IPS-18a (cell line): Measurements from ENCODE around the gene SLC51A.
A peak's percentile ranks its signal among the peaks of the same experiment; 100 is the strongest.
"Not testable (repeated sequence)": the region's sequence is repeated elsewhere in the genome, so short reads cannot be mapped to it uniquely, and the experiment has no call there.

Source experiments
- H3K27ac ChIP-seq: one replicate; pipeline ENCODE4 v1.5.1; 2013; ENCODE audit warnings: low read length
- H3K27me3 ChIP-seq: one replicate; pipeline ENCODE4 v1.6.1; 2013; ENCODE audit warnings: mild to moderate bottlenecking, low read length; ENCODE audit not compliant: control insufficient read depth, insufficient read depth
- H3K36me3 ChIP-seq: one replicate; pipeline ENCODE4 v1.6.1; 2013; ENCODE audit warnings: low read depth, low read length; ENCODE audit not compliant: control insufficient read depth
- H3K4me1 ChIP-seq: one replicate; pipeline ENCODE4 v1.6.1; 2013; ENCODE audit warnings: low read depth, low read length; ENCODE audit not compliant: control insufficient read depth
- H3K4me3 ChIP-seq: one replicate; pipeline ENCODE4 v1.5.1; 2013; ENCODE audit warnings: low read length
- H3K9ac ChIP-seq: one replicate; pipeline ENCODE4 v1.6.1; 2013; ENCODE audit warnings: mild to moderate bottlenecking, low read length, moderate library complexity
- H3K9me3 ChIP-seq: one replicate; pipeline ENCODE4 v1.6.1; 2013; ENCODE audit warnings: low read depth, low read length; ENCODE audit not compliant: control insufficient read depth

The SLC51A gene

DNA sequence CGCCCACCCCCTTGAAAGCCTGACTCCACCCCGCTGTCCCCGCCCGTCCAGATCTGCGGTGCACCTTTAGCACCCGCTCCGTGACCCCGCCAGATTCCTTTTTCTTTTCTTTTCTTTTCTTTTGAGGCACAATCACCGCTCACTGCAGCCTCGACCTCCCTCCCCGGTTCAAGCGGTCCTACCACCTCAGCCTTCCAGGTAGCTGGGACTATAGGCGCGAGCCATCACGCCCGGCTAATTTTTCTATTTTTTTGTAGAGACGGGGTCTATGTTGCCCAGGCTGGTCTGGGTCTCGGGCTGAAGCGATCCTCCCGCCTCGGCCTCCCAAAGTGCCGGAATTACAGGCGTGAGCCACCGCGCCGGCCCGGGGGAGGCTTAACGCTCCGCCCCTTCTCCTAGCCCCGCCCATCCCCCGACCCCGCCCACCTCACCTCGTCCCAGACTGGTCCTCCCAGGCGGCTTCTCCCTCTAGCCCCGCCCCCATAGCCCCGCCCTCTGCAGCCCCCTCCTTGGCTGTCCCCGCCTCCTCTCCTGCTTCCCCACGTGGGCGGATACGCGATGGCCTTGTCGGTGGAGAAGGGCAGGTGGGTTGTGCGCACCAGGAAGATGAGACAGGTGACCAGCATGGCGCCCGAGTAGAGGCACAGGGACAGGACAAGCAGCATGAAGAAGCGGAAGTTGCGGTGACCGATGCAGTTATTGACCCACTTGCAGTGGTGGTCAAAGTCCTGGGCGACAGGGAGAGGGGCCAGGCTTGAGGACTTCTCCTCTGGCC is 8.3 kb upstream of the SLC51A start:
- Histone ChIP-seq H3K4me1 (peaks cover 3% of the 10 kb centered on the region), H3K9ac (peak overlapping the region; percentile 28), H3K27me3 (peaks cover 13% of the 10 kb centered on the region), H3K36me3 (no peaks in the 10 kb centered on the region), H3K4me3 (peak overlapping the region; percentile 79), H3K9me3 (no peaks in the 10 kb centered on the region), H3K27ac (no peak overlapping the region)

DNA sequence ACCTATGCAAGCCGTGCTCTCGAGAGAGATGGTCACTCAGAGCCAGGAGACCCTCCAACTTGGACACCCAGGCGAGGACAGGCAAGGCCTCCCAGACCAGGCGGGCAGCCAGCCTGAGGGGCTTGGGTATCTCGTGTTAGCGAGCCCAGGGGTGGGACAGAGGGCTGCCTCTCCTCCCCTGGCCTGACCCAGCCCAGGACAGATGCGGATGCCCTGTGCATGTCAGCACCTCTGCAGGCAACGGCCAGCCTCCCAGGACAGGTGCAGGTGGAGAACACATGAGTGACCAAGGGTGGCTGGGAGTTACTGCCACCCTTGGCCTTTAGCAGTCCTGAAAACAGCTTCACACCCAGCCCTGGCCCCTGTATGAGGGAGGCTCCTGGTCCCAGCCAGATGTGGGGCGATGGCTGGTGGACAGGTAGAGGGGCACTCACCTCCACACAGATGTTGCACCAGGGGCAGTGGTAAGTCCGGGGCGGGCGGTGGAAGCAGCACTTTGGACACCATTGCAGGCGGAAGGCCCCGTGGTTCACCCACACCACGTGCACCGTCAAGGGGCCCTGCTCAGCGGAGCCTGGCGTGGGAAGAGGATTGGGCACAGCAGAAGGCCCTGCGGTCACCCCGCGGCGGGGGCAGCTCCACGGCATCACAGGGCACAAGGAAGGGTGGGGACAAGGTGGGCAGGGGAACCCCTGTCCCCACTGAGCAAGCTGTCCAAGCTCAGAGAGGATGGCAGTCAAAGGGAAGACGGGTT is 7.2 kb upstream of the SLC51A start:
- Histone ChIP-seq H3K4me1 (peaks cover 3% of the 10 kb centered on the region), H3K27me3 (peaks cover 13% of the 10 kb centered on the region), H3K9ac (no peak overlapping the region), H3K27ac (no peak overlapping the region), H3K4me3 (no peak overlapping the region), H3K36me3 (no peaks in the 10 kb centered on the region), H3K9me3 (no peaks in the 10 kb centered on the region)

DNA sequence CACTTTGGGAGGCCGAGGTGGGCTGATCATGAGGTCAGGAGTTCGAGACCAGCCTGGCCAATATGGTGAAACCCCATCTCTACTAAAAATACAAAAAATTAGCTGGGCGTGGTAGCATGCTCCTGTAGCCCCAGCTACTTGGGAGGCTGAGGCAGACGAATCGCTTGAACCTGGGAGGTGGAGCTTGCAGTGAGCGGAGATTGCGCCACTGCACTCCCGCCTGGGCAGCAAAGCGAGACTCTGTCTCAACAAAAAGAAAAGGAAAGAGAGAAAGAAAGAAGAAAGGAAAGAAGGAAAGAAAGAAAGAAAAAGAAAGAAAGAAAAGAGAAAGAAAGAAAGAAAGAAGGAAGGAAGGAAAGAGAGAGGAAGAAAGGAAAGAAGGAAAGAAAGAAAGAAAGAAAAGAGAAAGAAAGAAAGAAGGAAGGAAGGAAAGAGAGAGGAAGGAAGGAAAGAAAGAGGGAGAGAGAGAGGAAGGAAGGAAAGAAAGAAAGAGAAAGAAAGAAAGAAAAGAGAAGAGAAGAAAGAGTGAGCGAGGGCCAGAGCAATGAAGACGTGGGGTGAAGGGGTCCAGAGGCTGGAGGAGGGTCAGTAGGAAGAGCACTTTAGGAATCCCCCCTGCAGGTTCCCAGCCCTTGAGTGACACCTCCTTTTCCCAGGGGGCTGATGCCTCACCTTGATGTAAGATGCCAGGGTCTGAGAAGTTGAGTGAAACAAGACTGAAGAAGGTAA is 6.2 kb upstream of the SLC51A start:
- H3K27ac ChIP-seq, H3K9ac ChIP-seq, H3K9me3 ChIP-seq, H3K4me3 ChIP-seq, H3K36me3 ChIP-seq, H3K4me1 ChIP-seq: not testable (repeated sequence)
- peaks cover 13% of the 10 kb centered on the region for H3K27me3 ChIP-seq

DNA sequence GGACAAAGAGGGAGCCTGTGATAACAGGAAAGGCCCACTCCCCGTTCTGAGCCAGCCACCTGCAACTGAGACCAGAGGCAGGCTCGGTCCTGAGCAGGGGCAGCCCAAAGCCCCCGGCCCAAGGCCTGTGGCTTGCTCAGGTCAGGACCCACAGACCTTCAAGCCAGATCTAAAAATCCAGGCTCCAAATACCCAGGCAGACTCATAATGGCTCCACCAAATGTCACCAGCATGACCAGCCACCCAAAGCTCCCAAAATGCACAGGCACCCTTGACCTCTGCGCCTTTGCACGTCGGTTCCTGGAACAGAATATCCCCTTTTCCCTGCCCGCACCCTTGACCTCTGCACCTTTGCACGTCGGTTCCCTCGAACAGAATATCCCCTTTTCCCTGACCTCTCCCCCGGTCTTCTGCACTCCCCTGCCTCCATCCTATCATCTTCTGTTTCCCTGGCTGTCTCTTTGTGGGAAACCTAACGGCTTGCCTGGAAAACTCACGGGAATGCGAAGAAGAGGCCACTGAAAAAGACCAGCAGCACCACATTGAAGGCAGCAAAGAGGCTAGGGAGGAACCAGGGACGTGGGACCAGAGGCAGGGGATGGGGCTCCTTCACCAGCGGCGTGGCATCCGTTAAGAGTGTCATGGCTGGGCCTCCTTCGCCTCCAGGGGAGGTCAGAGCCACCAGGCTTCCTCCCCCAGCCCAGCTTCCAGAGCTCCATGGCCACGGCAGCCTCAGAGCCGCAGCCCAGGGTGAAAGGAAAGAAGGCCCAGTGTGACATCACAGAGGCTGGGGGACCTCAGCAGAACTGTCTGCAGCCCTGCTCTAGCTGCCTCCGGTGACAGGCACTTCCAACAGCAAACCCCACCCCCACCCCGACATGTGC is 5.4 kb upstream of the SLC51A start, which contains the start of gene ZDHHC19:
ZDHHC19 (minus strand) TSS at position 728 of the 884 bp plus-strand sequence; CDS start at position 643, 85 bp downstream.
- H3K27me3 ChIP-seq: peaks cover 13% of the 10 kb centered on the region
- H3K4me1 ChIP-seq: peaks cover 3% of the 10 kb centered on the region
- H3K9me3 ChIP-seq: no peaks in the 10 kb centered on the region
- no peaks in the 10 kb centered on the region for H3K36me3 ChIP-seq
- H3K27ac ChIP-seq: no peak within 1 kb of the TSS
- H3K4me3 ChIP-seq: no peak within 1 kb of the TSS
- H3K9ac ChIP-seq: no peak within 1 kb of the TSS

DNA sequence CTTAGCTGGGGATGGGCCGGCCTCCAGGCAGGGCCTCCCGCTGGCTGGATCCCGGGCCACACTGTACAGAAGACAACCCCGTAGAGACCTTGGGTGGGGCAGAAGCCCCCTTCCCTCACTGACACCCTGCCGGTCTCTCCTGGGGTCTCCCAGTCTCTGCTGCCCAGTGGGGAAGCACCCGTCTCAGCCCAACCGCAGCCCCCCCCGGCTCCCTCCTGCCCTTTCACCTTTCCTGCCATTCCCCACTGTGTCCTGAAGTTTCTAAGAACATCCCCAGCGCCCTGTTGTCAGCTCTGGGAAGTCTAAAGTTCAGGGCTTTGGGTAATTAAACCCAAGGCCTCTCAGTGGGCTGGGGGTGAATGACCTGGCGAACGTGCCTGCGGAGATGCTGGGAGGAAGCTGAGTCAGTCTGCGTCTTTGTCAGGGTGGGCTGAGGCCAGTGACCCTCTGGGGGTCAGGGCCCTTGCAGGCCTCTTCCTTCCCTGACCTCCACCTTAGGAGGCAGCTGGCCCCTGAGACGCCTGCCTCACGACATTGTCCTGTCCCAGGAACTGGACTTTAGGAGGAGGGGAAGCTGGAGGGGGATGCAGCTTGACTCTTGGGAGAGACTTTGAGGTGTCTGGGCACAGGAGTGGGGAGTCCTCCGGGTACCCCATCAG is 1.4 kb upstream of the SLC51A start:
- H3K36me3 ChIP-seq: no peaks in the 10 kb centered on the region
- no peak overlapping the region for H3K4me3 ChIP-seq
- H3K9me3 ChIP-seq: no peaks in the 10 kb centered on the region
- no peaks in the 10 kb centered on the region for H3K27me3 ChIP-seq
- no peak overlapping the region for H3K9ac ChIP-seq
- H3K27ac ChIP-seq: no peak overlapping the region
- peaks cover 5% of the 10 kb centered on the region for H3K4me1 ChIP-seq

DNA sequence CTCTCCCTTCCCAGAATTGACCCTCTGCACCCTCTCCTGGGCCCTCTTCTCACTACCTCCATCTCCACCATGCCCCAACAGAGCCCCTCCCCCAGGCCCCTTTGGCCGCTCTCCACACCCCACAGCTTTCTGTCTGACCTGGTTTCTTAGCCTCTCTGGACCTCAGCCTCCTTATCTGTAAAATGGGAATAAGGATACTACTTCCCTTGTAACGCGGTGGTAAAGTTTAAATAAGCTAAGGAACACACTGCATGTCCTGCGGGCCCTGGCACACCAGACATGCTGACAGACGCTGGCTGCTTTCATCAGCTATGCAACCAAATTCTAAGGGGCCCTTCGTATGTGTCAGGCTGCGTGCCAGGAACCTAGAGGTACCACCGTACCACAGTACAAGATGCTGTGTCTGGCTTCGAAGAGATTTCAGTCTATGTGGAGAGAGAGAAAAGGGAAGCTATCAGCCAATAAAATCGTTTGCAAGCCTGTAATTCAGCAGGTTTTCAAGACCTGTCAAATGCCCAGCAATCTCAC is 777 bp upstream of the SLC51A start:
- H3K36me3 ChIP-seq: no peaks in the 10 kb centered on the region
- H3K9ac ChIP-seq: no peak overlapping the region
- no peak overlapping the region for H3K4me3 ChIP-seq
- H3K9me3 ChIP-seq: no peaks in the 10 kb centered on the region
- no peaks in the 10 kb centered on the region for H3K27me3 ChIP-seq
- H3K27ac ChIP-seq: no peak overlapping the region
- H3K4me1 ChIP-seq: peaks cover 5% of the 10 kb centered on the region

DNA sequence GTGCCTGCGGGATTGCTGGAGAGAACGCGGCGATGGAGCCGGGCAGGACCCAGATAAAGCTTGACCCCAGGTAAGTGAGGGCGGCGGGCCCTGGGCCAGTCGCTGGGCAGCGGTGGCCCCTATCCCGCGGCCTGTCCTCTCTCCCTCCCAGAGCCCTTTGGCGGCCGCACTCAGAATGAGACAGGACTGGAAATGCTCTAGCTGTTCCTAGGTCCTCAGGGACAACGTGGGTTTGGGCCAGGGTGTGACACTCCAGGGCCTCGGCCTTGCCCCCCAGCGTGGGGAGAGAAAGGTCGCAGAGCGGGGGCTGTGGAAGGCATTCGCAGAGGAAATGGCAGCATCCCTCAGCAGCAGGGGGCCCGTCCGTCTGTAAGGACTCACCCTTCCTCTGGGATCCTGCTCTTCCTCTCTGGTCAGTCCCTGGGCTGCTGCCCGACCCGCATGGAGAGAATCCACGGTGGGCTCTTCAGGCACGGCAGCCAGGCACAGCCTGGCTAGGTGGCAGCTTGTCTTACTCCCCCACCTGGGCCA is 412 bp downstream of the SLC51A start:
- no peaks in the 10 kb centered on the region for H3K9me3 ChIP-seq
- H3K27ac ChIP-seq: no peak overlapping the region
- H3K9ac ChIP-seq: no peak overlapping the region
- no peaks in the 10 kb centered on the region for H3K36me3 ChIP-seq
- no peaks in the 10 kb centered on the region for H3K27me3 ChIP-seq
- peaks cover 5% of the 10 kb centered on the region for H3K4me1 ChIP-seq
- peak overlapping the region; percentile 48 for H3K4me3 ChIP-seq

DNA sequence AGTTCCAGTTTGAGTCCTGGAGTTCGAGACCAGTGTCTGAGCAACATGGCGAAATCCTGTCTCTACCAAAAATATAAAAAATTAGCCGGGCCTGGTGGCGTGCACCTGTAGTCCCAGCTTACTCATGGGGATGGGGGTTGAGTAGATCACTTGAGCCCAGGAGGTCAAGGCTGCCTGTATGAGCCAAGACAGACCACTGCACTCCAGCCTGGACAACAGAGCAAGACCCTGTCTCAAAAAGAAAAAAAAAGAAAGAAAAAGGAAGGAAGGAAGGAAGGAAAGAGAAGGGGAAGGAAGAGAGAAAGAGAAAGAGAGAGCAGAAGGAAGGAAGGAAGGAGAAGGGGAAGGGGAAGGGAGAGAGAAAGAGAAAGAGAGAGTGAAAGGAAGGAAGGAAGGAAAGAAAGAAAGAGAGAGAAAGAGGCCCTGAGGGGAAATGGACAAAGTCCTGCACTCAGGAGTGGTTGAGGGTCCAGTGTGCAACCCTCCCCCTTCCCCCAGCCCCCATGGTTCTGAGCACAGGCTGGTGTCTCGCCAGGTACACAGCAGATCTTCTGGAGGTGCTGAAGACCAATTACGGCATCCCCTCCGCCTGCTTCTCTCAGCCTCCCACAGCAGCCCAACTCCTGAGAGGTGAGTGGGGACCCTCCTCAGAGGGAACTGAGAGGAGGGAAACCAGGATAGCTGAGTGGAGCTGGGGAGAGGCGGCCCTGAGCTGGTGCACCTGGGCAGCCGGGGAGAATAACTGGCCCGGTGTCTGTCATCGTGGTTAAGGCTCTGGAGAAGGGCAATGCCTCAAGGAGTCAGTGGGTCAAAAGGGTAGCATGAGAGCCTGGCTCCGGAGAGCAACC is 1.2 kb downstream of the SLC51A start:
- no peaks in the 10 kb centered on the region for H3K9me3 ChIP-seq
- H3K4me1 ChIP-seq: peaks cover 5% of the 10 kb centered on the region
- peak overlapping the region; percentile 48 for H3K4me3 ChIP-seq
- H3K27ac ChIP-seq: no peak overlapping the region
- H3K9ac ChIP-seq: no peak overlapping the region
- no peaks in the 10 kb centered on the region for H3K36me3 ChIP-seq
- H3K27me3 ChIP-seq: no peaks in the 10 kb centered on the region

DNA sequence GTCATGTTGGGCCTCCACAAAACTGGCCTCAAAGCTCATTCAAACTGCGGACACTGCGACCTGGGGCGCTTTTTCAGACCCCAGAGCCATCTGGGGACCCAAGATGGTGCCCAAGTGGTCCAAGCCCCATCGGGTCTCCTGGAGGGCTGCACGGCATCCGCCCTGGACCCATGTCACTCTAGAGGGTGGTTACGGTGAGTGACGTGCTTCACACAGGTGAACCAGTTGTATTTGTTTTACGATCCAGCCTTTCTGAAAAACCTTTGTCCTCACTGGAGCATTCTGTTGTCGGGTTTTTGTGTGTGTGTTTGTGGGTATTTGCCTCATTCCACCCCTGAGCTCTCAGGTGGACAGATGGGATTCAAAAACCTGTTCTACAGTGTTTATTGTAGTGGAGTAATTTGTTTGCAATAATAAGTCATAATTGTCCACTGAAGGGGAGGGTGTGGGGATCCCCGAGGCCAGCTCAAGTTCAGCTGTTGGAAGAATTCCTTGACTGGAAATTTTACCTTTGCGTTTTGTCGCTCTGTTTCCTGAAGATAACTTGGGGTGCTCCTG is 1.9 kb downstream of the SLC51A start:
- Histone ChIP-seq H3K27ac (no peak overlapping the region), H3K4me3 (no peak overlapping the region), H3K36me3 (no peaks in the 10 kb centered on the region), H3K9me3 (no peaks in the 10 kb centered on the region), H3K4me1 (peaks cover 5% of the 10 kb centered on the region), H3K9ac (no peak overlapping the region), H3K27me3 (no peaks in the 10 kb centered on the region)
